Right hindlimb (tissue), 1 donor: ENCODE data around the gene UGT1A8.
"Not testable (repeated sequence)": the region's sequence is repeated elsewhere in the genome, so short reads cannot be mapped to it uniquely, and the experiment has no call there.

ENCODE experiments used
- DNase-seq: peaks from one replicate; pipeline ENCODE4 v3.0.0-alpha.2; 2018

The UGT1A8 gene

DNA sequence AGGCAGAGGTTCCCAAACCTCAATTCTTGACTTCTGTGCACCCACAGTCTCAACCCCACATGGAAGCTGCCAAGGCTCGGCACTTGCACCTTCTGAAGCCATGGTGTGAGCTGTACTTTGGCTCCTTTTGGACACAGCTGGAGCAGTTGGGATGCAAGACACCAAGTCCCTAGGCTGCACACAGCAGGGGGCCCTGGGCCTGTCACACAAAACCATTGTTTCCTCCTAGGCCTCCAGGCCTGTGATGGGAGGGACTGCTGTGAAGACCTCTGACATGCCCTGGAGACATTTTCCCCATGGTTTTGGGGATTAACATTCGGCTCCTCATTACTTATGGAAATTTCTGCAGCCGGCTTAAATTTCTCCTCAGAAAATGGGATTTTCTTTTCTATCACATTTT is 28.6 kb downstream of the UGT1A8 start:
- not testable (repeated sequence) for DNase-seq

DNA sequence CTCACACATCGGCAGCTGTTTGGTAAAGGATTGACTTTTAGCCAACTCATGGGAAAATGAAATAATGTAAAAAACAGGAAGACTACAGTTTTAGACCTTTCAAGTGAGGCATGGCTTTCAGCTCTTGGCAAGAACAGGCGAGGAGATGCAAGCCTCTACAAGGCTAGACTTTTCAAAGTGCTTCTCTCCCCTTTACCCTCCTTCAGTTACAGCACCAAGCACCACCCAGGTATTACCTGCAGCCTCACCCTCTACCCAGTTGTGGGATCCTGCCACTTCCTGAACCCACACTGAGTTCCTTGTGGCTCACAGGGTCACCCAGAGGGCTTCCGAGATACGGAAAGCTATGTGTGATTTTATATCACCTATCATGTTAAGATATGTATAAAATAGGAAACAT is 33.5 kb downstream of the UGT1A8 start:
- no peak for DNase-seq

DNA sequence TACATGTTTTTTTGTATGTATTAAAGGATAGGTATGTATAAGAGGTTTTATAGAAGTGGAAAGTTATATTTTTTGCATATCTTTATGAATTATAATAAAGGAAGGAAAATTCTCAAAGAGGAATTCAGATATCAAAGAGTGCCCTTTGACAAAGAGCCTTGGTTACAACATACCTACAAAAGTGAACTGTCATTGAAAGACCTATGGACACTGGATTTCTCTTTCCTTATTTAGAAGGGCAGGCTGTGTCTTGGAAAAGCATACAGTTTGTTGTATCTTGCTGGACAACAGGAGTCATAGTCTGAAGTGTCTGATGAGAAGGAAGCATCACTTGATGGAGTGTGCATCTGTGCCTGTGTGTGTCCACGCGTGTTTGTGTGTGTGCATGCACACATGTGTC is 34.0 kb downstream of the UGT1A8 start:
- DNase-seq: no peak

DNA sequence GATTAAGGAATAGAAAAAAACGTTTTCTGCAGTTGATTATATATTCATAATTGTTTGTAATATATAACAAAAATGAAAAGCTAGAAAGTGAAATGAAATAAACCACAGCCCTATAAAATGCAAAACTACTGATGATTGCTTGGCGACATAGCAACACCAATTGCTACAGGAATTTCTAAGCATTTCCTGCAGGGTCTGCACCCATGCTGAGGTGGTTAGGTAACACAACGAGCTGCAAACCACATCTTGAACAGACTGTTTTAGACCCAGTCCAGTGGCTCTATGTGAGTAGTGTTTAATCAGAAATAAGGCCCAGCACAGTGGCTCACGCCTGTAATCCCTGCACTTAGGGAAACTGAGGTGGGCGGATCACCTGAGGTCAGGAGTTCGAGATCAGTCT is 37.1 kb downstream of the UGT1A8 start:
- DNase-seq: no peak

DNA sequence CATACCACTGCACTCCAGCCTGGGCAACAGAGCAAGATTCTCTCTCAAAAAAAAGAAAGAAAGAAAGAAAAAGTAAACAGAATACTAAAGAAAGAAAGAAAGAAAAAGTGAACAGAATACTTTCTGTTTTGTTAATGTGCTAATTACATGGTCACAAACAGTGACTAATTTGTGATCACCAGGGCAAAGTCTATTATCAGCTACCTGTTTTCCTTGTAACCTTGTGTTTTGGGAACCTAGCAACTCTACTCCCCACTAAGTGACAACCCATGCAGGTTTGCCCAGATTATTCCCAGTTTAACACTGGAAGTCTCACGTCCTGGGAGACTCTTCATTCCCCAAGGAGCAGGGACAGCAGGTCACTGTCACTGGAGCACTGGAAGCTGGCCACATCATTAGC is 37.6 kb downstream of the UGT1A8 start:
- DNase-seq: no peak

DNA sequence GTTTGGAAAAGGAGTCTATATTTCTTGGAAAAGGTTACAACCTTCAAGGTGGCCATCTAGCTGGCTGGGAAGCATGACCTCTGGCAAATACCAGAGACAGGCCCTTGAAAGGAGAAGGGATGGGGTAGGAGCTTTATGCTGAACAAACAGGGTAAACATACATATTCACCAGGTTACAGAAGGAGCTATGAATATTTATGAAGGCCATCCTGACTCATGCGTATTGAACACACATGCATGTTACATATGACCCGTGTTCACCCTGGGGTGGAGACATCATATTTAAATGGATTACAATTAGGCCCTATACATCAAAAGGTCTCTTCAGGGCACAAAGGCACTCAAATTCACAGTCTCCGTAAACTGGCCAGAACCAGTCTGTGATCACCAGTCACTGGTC is 38.5 kb downstream of the UGT1A8 start:
- not testable (repeated sequence) for DNase-seq

DNA sequence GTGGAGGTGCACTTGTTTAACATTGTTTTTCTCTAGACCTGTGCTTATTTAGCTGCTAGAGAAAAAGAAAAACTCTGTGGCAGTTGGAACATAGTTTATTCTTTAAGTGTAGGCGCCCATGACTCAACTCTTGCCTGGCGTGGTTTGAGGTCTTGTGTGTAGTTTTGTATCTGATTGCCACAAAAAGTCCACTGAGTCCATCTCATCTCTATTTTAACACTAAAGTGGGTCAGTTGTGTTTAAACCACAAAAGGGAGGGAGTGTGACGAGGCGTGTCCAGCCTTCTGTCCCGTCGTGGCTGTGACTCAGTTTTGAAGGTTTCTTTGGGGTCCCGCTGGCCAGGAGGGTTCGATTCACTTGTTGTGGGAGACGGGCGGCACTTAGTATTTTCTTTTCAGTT is 39.0 kb downstream of the UGT1A8 start:
- no peak for DNase-seq

DNA sequence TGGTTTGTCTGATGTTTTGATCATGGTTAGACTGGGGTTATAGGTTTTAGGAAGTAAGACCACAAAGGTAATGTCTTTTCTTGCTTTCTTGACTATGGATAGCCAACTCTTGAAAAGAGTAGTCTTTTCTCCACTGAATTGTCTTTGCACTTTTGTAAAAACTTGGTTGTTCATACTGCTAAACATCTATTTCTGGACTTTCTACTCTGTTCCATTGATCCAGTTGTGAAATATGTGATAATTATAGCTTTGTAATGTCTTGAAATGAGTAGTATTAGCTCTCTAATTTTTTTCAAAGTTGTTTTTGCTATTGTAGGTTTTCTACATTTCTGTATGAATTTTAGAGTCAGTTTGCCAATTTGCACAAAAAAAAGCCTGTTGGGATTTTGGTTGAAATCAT is 41.2 kb downstream of the UGT1A8 start:
- DNase-seq: no peak

DNA sequence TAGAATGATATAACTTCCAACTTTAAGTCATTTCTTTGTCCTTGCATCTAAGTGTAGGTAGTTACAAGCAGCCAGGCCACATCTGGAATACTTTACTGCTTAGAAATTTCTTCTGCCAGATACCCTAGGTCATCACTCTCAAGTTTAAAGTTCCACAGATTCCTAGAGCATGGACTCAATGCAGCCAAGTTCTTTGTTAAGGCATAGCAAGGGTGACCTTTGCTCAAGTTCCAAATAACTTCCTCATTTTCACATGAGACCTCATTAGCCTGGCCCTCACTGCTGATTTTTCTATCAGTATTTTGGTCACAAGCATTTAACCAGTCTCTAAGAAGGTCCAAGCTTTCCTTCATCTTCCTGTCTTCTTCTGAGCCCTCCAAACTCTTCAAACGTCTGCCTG is 46.5 kb downstream of the UGT1A8 start:
- DNase-seq: no peak

DNA sequence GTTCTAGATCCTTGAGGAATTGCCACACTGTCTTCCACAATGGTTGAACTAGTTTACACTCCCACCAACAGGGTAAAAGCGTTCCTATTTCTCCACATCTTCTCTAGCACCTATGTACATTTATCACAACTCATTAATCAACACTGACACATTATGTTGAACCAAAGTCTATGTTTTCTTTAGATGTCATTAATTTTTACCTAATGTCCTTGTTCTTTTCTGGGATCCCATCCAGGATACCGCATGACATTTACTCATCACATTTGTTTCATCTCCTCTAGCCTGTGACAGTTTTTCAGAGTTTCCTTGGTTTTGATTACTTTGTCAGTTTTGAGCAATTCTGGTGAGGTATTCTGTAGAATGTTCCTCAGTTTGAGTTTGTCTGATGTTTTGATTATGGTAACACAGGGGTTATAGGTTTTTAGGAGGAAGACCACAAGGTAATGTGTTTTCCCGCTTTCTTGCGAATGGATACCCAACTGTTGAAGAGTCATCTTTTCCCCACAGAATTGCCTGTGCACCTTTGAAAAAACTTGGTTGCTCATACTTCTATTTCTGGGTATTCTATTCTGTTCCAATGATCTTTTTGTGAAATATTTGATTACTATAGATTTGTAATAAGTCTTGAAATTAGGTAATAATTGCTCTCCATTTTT is 51.3 kb downstream of the UGT1A8 start:
- no peak for DNase-seq

DNA sequence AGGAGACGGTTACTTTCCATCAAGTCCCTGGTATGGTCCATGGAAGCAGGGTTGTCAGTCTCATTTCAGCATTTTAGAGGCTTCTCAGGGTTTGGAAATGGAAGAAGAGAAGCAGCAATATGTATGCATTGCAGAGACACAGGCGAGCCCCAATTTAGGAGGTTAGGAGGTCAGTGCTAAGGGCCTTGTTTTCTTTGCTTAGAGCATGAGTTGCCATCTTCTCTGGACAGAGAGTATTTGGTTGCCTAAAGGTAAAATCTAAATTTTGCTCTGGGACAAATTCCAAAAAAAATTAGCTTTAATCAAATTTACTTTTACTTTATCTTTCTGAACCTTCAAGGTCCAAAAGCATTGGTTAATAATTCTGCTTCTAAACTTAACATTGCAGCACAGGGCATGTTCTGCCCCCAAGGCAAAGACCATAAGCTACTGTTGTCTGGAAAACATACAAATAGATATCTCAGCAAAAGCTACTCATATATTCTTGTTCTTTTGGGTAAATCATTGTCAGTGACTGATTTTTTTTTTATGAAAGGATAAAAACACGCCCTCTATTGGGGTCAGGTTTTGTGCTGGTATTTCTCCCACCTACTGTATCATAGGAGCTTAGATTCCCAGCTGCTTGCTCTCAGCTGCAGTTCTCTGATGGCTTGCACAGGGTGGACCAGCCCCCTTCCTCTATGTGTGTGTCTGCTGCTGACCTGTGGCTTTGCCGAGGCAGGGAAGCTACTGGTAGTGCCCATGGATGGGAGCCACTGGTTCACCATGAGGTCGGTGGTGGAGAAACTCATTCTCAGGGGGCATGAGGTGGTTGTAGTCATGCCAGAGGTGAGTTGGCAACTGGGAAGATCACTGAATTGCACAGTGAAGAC is 54.1 kb downstream of the UGT1A8 start, which contains the start of gene UGT1A9:
UGT1A9 (plus strand) TSS at position 609 of the 872 bp plus-strand sequence; CDS start at position 646, 37 bp downstream.
- no peak for DNase-seq

DNA sequence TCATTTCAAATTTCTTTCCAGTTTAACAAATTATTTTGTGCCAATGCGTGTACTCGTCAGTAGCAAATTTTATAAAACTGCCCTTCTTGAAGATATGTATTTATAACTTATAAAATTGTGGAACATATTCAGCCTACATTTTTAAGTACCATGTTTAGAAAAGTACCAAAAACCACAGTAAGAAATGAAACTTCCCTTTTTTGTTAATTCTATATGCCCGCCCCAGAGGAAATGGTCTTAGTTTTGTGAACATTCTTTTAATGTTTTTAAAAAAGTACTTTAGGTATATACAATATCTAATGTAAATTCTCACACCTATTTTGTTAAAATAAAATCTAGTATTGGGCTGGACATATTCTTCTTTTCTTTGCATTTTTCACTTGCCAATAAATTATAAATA is 55.5 kb downstream of the UGT1A8 start:
- no peak for DNase-seq

DNA sequence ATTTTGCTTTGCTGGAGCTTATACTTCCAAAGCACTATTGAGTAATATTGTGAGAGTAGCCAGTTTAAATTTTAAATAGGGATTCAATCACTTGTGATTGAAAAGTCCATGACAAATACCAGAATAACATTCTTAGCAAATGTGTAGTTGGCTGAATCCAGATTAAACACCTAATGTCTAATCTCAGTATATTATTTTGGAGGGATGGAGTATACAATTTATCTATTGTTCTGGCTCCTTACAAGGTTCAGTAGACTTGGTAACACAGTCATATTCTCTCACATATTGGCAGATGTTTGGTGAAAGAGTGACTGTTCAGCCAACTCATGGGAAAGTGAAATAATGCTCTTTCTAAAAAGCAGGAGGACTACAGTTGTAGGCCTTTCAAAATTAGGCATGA is 56.5 kb downstream of the UGT1A8 start:
- no peak for DNase-seq

DNA sequence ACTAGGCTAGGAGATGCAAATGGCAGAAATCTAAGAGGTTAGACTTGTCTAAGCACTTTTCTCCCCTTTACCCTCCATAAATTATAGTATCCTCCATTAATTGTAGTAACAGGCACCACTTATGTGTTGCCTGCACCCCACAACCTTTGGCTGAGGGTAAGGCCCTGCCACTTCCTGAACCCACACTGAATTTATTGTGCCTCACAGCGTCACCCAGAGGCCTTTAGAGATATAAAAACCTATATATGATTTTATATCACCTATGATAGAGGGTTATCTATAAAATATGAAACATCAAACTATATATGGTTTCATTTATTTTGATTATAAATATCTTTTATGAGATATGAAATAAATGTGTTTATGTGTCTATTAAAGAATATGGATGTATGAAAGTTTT is 56.9 kb downstream of the UGT1A8 start:
- no peak for DNase-seq

DNA sequence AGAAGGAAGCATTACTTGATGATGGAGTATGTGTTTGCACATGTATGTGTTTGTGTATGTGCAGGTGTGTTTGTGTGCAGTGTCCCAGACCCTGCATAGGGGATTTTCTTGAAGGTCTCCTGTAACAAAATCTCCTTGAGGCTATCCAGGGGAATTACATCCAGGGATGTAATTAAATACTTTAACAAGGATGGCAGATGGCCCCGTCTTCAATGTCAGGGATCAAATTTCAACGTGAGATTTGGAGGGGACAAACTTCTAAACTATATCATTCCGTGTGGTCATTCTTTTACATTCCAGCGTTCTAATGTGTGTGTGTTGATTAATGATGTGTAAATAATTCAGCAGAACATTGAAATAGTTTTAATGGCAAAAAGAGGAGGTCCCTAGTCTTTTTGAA is 57.6 kb downstream of the UGT1A8 start:
- DNase-seq: no peak

DNA sequence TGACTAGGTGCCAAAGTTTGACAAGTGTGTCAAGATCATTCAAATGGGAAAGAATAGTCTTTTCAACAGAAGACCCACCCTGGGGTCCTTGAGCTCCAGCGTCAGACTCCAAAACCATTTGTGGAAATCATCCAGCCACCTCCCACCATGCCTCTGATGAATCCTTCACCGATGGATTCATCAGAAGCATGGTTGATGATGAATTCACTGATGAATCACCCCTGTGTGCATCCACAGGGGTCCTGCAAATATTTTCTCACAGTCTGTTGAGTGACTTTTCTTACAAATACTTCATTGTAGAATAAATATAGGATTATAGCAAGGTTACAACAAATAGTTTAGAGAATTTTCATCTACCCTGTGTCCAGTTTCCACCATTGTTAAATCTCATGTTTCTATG is 58.6 kb downstream of the UGT1A8 start:
- no peak for DNase-seq

DNA sequence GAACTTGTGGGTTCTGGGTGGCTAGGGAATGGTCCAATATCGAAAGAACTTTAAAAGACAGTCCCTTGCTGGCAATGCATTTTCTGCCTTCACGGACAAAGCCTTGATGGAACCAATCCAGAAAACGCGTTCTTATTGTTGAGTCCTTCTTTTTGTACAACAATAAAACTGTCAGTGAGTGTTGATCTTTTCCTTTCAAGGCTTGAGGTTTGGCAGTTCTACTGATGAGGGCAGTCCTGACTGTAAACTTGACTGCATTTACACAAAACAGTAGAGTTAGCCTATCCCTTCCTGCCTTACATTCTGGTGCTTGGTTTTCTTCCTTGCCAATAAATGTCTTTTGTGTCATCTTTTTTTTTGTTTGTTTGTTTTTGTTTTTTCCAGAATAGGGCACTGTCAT is 61.8 kb downstream of the UGT1A8 start:
- DNase-seq: no peak

DNA sequence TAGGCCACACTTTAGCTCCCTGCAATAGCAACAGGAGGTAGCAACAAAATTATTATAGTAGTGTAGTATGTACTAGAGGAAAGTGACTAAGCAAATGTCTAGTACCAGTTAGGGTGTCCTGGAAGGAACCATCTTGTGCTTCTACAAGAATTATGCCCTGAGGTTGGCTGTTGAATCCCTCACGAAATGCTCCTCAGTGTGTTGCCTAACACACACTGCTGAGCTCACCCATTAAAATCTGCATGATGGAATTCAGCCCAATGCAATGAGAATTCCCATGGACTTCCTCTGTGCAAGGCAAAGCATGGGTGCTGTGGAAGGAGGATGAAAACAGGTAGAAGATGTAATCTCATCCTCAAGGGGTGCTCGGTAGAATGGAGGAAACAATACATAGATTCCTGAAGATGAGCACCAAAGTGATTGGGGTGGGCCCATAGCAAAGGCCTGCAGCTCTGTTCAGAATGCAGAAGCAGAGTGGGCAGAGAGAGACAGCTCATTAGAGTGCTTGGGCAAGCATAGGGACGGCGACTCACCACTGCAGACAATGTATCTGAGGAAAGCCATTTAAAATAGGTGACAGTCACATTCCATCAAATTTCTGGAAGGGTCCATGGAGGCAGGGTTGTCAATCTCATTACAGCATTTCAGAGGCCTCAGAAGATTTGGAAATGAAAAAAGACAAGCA is 63.1 kb downstream of the UGT1A8 start:
- no peak for DNase-seq

DNA sequence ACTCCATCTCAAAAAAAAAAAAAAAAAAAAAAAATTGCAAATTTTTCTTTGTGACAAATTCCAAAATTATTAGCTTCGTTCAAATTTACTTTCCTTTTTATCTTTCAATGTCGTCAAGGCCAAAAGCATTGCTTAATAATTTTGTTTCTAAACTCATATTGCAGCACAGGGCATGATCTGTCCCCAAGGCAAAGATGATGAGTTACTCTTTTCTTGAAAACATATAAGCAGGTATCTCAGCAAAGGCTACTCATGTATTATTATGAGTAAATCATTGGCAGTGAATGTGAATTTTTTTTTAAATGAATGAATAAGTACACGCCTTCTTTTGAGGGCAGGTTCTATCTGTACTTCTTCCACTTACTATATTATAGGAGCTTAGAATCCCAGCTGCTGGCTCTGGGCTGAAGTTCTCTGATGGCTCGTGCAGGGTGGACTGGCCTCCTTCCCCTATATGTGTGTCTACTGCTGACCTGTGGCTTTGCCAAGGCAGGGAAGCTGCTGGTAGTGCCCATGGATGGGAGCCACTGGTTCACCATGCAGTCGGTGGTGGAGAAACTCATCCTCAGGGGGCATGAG is 64.2 kb downstream of the UGT1A8 start, which contains the start of gene UGT1A7:
UGT1A7 (plus strand) TSS at position 381 of the 579 bp plus-strand sequence; CDS start at position 418, 37 bp downstream.
- no peak for DNase-seq

DNA sequence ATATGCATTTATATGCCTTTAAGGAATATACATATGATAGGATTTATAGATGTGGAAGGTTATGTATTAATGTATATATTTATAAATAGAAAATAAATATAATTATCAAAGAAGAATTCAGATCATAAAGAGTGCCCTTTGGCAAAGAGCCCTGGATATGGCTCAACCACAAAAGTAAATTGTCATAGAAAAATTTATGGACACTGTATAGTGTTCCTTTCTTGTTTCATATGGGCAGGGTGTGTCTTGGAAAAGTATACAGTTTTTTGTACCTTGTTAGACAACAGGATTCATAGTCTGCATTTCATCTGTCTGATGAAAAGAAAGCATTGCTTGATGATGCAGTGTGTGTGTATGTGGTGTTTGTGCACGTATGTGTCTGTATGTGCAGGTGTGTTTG is 67.2 kb downstream of the UGT1A8 start:
- no peak for DNase-seq

DNA sequence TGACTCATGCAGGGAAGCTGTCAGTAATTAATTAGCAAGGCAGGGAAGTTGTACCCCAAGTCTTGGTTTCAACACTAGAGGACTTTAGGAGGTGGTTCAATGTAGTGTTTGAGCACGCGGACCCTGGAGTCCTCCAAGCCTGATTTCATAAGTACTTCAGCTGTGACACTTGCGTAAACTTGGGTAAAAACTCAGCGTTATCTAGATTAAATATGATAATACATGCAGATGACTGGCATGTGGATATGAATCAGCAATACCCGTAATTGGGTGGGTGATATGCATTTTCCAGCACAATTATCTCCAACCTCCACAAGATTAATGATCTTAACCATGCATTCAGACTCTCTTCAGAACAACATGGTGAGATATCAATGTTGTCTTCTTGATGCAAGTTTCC is 69.5 kb downstream of the UGT1A8 start:
- no peak for DNase-seq

DNA sequence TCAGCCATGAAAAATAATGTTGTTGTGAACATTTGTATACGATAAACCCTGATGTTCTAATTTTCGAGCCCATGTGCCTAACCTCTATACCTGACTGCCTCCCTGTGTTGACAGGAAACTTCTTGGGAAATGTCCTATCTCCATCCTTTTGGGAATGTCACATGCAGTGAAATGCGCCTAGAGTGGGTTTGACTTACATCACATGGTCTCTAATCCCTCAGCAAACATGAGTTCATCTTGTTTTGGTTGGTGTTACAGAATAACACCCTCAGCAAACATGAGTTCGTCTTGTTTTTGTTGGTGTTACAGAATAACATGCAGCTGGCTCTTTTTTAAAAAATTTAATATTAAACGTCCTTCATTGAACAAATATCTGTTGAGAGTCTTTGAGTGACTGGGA is 70.9 kb downstream of the UGT1A8 start:
- no peak for DNase-seq

DNA sequence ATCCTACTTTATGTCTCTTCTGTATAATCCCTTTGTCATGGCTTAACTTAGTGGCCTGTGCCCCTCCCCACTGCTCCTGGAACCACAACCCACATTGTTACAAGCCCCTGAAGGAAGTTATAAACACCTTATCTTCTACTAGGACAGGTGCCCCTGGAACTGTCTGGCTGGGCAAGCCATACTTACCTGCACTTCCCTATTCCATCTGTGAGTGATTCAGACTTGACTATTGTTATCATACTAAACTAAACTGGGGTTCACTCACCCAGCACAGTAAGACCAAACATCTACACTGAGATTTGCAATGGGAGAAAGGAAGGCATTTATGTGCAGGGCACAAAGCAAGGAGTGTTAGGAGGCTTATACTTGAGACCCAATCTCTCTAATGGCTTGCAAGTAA is 71.6 kb downstream of the UGT1A8 start:
- DNase-seq: no peak
